Measurements from ENCODE around the gene TTC7B. TPM values are rescaled to one million over a fixed set of nuclear protein-coding genes. Genes with fewer than 3 reads are reported as not detected.

Gene TTC7B
- total and polyA plus RNA-seq, 2 of the 8 experiments (the other 6 are each of a cell fraction or from before 2014, with no cell fraction given) = 23.7 to 34.0 TPM

DNA sequence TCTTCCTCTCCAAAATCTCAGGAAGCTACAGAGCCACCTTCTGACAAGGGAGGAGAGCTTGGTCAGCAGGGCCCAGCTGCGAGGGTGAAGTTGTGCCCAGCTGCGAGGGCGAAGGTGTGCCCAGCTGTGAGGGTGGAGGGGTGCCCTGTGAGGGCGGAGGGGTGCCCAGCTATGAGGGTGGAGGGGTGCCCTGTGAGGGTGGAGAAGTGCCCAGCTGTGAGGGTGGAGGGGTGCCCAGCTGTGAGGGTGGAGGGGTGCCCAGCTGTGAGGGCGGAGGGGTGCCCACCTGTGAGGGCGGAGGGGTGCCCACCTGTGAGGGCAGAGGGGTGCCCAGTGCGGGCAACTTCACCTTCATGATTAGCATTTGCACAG is 20.4 kb upstream of the TTC7B start:
- Histone ChIP-seq H4K5ac (ENCODE audit: insufficient read length, low read depth, low read length) (no peak overlapping the region), H3K23ac (ENCODE audit: insufficient read length) (no peak overlapping the region), H3K9me3 (ENCODE audit: insufficient read depth in 2 of 2, low read depth in 1 of 2, low read length in 1 of 2) (no peaks in the 10 kb centered on the region), H2BK12ac (ENCODE audit: low read depth, low read length) (no peak overlapping the region), H3K4me3 (ENCODE audit: extremely low read depth in 1 of 4, insufficient read depth in 2 of 4, low read depth in 3 of 4, low read length in 4 of 4) (no peak overlapping the region), H2AFZ (ENCODE audit: low read length) (no peak overlapping the region), H3K79me1 (ENCODE audit: low read depth, low read length) (no peaks in the 10 kb centered on the region), H3K27me3 (replicated peaks in 1 of 4; ENCODE audit: control insufficient read depth in 3 of 4, extremely low read depth in 1 of 4, insufficient read depth in 3 of 4, low read length in 3 of 4) (peaks cover 0 to 1% (median 0%) of the 10 kb centered on the region in 4 experiments; a peak in 1 of 7 replicates), H2BK20ac (ENCODE audit: low read length) (no peak overlapping the region), H3K23me2 (ENCODE audit: low read depth, low read length) (no peaks in the 10 kb centered on the region), H2BK15ac (ENCODE audit: low read length) (no peak overlapping the region), H4K91ac (replicated peaks; ENCODE audit: insufficient read length, low read length) (no peak overlapping the region), H3K14ac (ENCODE audit: insufficient read length) (no peak overlapping the region), H3K79me2 (ENCODE audit: control insufficient read depth in 1 of 2, insufficient read depth in 2 of 2, low read length in 2 of 2) (no peaks in the 10 kb centered on the region), H3K56ac (replicated peaks; ENCODE audit: insufficient read length, low read depth, low read length) (no peak overlapping the region), H3K9ac (replicated peaks in 1 of 4; ENCODE audit: extremely low read depth in 1 of 4, low read depth in 3 of 4, low read length in 3 of 4) (no peak overlapping the region), H3K36me3 (ENCODE audit: control insufficient read depth in 2 of 4, insufficient read depth in 4 of 4, low read length in 3 of 4) (no peaks in the 10 kb centered on the region), H3K4me1 (replicated peaks in 1 of 4; ENCODE audit: control insufficient read depth in 3 of 4, insufficient read depth in 4 of 4, low read length in 3 of 4) (no peaks in the 10 kb centered on the region), H3K27ac (ENCODE audit: low read depth, low read length) (no peak overlapping the region), H4K20me1 (replicated peaks in 1 of 2; ENCODE audit: control insufficient read depth in 1 of 2, insufficient read depth in 2 of 2, low read length in 2 of 2) (no peaks in the 10 kb centered on the region), H3K4me2 (ENCODE audit: insufficient read depth in 1 of 2, low read depth in 2 of 2, low read length in 2 of 2) (no peak overlapping the region), H2AK5ac (ENCODE audit: low read depth, low read length) (no peak overlapping the region), H2BK120ac (replicated peaks; ENCODE audit: low read depth, low read length) (no peak overlapping the region), H3K18ac (ENCODE audit: extremely low read depth, low read length) (no peak overlapping the region), H4K8ac (ENCODE audit: extremely low read depth, insufficient read depth, low read length) (0 out of 2 replicates have a peak overlapping the region, but pooled peaks have one; percentile 68), H3K4ac (replicated peaks; ENCODE audit: insufficient read length, low read depth, low read length) (no peak overlapping the region), H2BK5ac (ENCODE audit: low read depth, low read length) (no peak overlapping the region)
- CTCF ChIA-PET (ENCODE audit: partially characterized antibody) = interaction anchor here (0.6 kb wide), 1 partner anchor 1438 kb away, joined by 3 read pairs; no protein-coding TSS in a partner anchor
- POLR2A ChIA-PET (ENCODE audit: partially characterized antibody) = no interaction called here
- DNase-seq (ENCODE audit: low read depth in 1 of 2, low spot score in 2 of 2) (no peak), FAIRE-seq (no peak)
- 87% methylated on average over 6 of the region's 7 CpGs; no CpG with 5 or more reads in 1 of the 2 experiments for WGBS, 2 experiments (ENCODE audit: extremely low coverage in 1 of 2, insufficient coverage in 1 of 2, insufficient read length in 1 of 2, insufficient replicate concordance in 2 of 2, low coverage in 1 of 2, low lambda C conversion rate in 2 of 2, missing lambda C conversion rate in 1 of 2)
- TF ChIP-seq POU5F1 (IDR thresholded peaks at IDR 0.05; ENCODE audit: low read depth, low read length) (no peak), KDM1A (IDR thresholded peaks at IDR 0.05; ENCODE audit: borderline replicate concordance, low read length) (no peak), SUZ12 (IDR thresholded peaks at IDR 0.05; ENCODE audit: low read length) (no peak), CBX5 (IDR thresholded peaks at IDR 0.05; ENCODE audit: low read depth, low read length) (no peak), TAF1 (IDR thresholded peaks at IDR 0.05; ENCODE audit: low read depth, low read length) (no peak), ASH2L (IDR thresholded peaks at IDR 0.05; ENCODE audit: low read length) (no peak), CBX8 (IDR thresholded peaks at IDR 0.05; ENCODE audit: borderline replicate concordance, low read depth, low read length) (no peak), POLR2AphosphoS5 (IDR thresholded peaks at IDR 0.05; ENCODE audit: low read depth, low read length) (no peak), BACH1 (IDR thresholded peaks at IDR 0.05; ENCODE audit: low read length) (no peak)
- TF ChIP-seq, protein P1, sequence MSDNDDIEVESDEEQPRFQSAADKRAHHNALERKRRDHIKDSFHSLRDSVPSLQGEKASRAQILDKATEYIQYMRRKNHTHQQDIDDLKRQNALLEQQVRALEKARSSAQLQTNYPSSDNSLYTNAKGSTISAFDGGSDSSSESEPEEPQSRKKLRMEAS (IDR thresholded peaks at IDR 0.05) = no peak
- TF ChIP-seq, protein P2, sequence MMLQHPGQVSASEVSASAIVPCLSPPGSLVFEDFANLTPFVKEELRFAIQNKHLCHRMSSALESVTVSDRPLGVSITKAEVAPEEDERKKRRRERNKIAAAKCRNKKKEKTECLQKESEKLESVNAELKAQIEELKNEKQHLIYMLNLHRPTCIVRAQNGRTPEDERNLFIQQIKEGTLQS (IDR thresholded peaks at IDR 0.05; ENCODE audit: insufficient read depth, low read depth, low read length) = no peak
- TF ChIP-seq, protein P3, sequence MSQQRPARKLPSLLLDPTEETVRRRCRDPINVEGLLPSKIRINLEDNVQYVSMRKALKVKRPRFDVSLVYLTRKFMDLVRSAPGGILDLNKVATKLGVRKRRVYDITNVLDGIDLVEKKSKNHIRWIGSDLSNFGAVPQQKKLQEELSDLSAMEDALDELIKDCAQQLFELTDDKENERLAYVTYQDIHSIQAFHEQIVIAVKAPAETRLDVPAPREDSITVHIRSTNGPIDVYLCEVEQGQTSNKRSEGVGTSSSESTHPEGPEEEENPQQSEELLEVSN (IDR thresholded peaks at IDR 0.05) = no peak
